ENCODE measurements around the gene SCAF4. TPM values are rescaled to one million over a fixed set of nuclear protein-coding genes. Genes with fewer than 3 reads are reported as not detected.
A peak's percentile ranks its signal among the peaks of the same experiment; 100 is the strongest.

The SCAF4 gene
- total RNA-seq, 2 experiments from 2014 or later: 25.9 to 87.3 TPM

- Histone ChIP-seq H2AFZ (ENCODE audit: low read length) (no peak overlapping the region), H3K36me3 (ENCODE audit: insufficient read depth, low read length) (peaks cover 72% of the 10 kb centered on the region), H3K4me3 (ENCODE audit: low read depth, low read length, poor library complexity, severe bottlenecking) (peak overlapping the region; percentile 85), H3K9me3 (ENCODE audit: low read length) (peaks cover 6% of the 10 kb centered on the region; the same call in 1 of the 2 replicates), H3K9me2 (ENCODE audit: insufficient read depth, low read length) (no peaks in the 10 kb centered on the region), H3K27ac (ENCODE audit: low read depth, low read length, poor library complexity, severe bottlenecking) (no peak overlapping the region), H3K4me1 (ENCODE audit: insufficient read depth, low read length, poor library complexity, severe bottlenecking) (peaks cover 42% of the 10 kb centered on the region), H3K4me2 (ENCODE audit: low read length) (peak overlapping the region; percentile 87), H3K79me2 (ENCODE audit: insufficient read depth, low read depth, low read length) (peaks cover 89% of the 10 kb centered on the region), H4K20me1 (ENCODE audit: insufficient read depth, low read length) (peaks cover 55% of the 10 kb centered on the region)
- no peak for TF ChIP-seq EZH2phosphoT487 (IDR thresholded peaks at IDR 0.05; ENCODE audit: borderline replicate concordance, low read depth, low read length)
- no peak for TF ChIP-seq CTCF (conservative IDR thresholded peaks at IDR 0.05; ENCODE audit: low read length)
- BruUV-seq (replicated peaks): no TSS peak
- POLR2A ChIA-PET: interaction anchor here (1.4 kb wide), 1 partner anchor 45 kb away, joined by 3 read pairs; no protein-coding TSS in a partner anchor
- no peak for DNase-seq (ENCODE audit: low spot score)
- CTCF ChIA-PET (ENCODE audit: unreplicated experiment): no interaction called here
- intact Hi-C loops (cut with micrococcal nuclease; ENCODE audit: unreplicated experiment): no loop called here
These were observed 3.7 kb downstream of the SCAF4 start for GRCh38 chr21:31728191-31728590.

GRCh38 chr21:31727181-31727580, 4.7 kb downstream of the SCAF4 start:
- peaks cover 82% of the 10 kb centered on the region for H3K36me3 ChIP-seq (ENCODE audit: insufficient read depth, low read length)
- H3K9me2 ChIP-seq (ENCODE audit: insufficient read depth, low read length): no peaks in the 10 kb centered on the region
- POLR2A ChIA-PET: interaction anchor here (0.8 to 1.4 kb wide), 2 partner anchors 23 to 46 kb away, joined by 3 read pairs; no protein-coding TSS in a partner anchor
- no peak for DNase-seq (ENCODE audit: low spot score)
- CTCF ChIA-PET (ENCODE audit: unreplicated experiment): no interaction called here
- H3K79me2 ChIP-seq (ENCODE audit: insufficient read depth, low read depth, low read length): peaks cover 96% of the 10 kb centered on the region
- no peak overlapping the region for H3K4me3 ChIP-seq (ENCODE audit: low read depth, low read length, poor library complexity, severe bottlenecking)
- H3K4me1 ChIP-seq (ENCODE audit: insufficient read depth, low read length, poor library complexity, severe bottlenecking): peaks cover 33% of the 10 kb centered on the region
- H3K27ac ChIP-seq (ENCODE audit: low read depth, low read length, poor library complexity, severe bottlenecking): no peak overlapping the region
- H3K9me3 ChIP-seq (ENCODE audit: low read length): peaks cover 6% of the 10 kb centered on the region; the same call in 1 of the 2 replicates
- intact Hi-C loops (cut with micrococcal nuclease; ENCODE audit: unreplicated experiment): no loop called here
- H3K4me2 ChIP-seq (ENCODE audit: low read length): no peak overlapping the region
- TF ChIP-seq EZH2phosphoT487 (IDR thresholded peaks at IDR 0.05; ENCODE audit: borderline replicate concordance, low read depth, low read length) (no peak), CTCF (conservative IDR thresholded peaks at IDR 0.05; ENCODE audit: low read length) (no peak)
- peaks cover 58% of the 10 kb centered on the region for H4K20me1 ChIP-seq (ENCODE audit: insufficient read depth, low read length)
- no peak overlapping the region for H2AFZ ChIP-seq (ENCODE audit: low read length)
- BruUV-seq (replicated peaks): no TSS peak

- H3K27ac ChIP-seq (ENCODE audit: low read depth, low read length, poor library complexity, severe bottlenecking): no peak overlapping the region
- TF ChIP-seq EZH2phosphoT487 (IDR thresholded peaks at IDR 0.05; ENCODE audit: borderline replicate concordance, low read depth, low read length) (no peak), CTCF (conservative IDR thresholded peaks at IDR 0.05; ENCODE audit: low read length) (no peak)
- peaks cover 86% of the 10 kb centered on the region for H3K36me3 ChIP-seq (ENCODE audit: insufficient read depth, low read length)
- CTCF ChIA-PET (ENCODE audit: unreplicated experiment): no interaction called here
- no peak overlapping the region for H2AFZ ChIP-seq (ENCODE audit: low read length)
- peaks cover 6% of the 10 kb centered on the region; the same call in 1 of the 2 replicates for H3K9me3 ChIP-seq (ENCODE audit: low read length)
- peaks cover 38% of the 10 kb centered on the region for H3K4me1 ChIP-seq (ENCODE audit: insufficient read depth, low read length, poor library complexity, severe bottlenecking)
- intact Hi-C loops (cut with micrococcal nuclease; ENCODE audit: unreplicated experiment): no loop called here
- no peak overlapping the region for H3K4me3 ChIP-seq (ENCODE audit: low read depth, low read length, poor library complexity, severe bottlenecking)
- POLR2A ChIA-PET: interaction anchor here (0.8 kb wide), 1 partner anchor 24 kb away, joined by 3 read pairs; no protein-coding TSS in a partner anchor
- H3K79me2 ChIP-seq (ENCODE audit: insufficient read depth, low read depth, low read length): peaks cover 100% of the 10 kb centered on the region
- BruUV-seq (replicated peaks): no TSS peak
- no peak overlapping the region for H3K4me2 ChIP-seq (ENCODE audit: low read length)
- peaks cover 58% of the 10 kb centered on the region for H4K20me1 ChIP-seq (ENCODE audit: insufficient read depth, low read length)
- DNase-seq (ENCODE audit: low spot score): no peak
- no peaks in the 10 kb centered on the region for H3K9me2 ChIP-seq (ENCODE audit: insufficient read depth, low read length)
These were observed 5.5 kb downstream of the SCAF4 start for GRCh38 chr21:31726407-31726806.
